ENCODE results near the gene CPB1.

CPB1 gene

GRCh38 chr3:148829926-148830325, 2.3 kb downstream of the CPB1 start:
- DNase-seq (ENCODE audit: low read depth in 2 of 2), result no peak

DNA sequence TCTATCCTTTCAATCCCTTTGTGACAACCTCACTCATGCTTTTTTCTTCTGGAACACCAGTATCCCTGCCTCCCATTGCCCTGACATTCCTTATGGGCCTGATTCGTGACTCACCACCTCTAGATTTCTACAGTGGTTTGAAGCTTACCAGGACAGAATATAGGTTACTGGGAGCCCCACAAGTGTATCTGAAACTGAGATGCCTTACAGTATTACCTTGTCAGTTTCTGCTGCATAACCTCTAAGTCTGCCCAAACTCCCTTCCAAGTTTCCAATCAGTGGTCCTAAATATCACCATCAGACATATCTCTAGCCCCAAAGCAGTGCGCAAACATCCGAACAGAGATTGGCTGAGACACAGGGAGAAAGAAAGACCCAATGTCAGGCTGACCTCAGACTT, 5.6 kb downstream of the CPB1 start:
- DNase-seq (ENCODE audit: low read depth in 2 of 2), result no peak

DNA sequence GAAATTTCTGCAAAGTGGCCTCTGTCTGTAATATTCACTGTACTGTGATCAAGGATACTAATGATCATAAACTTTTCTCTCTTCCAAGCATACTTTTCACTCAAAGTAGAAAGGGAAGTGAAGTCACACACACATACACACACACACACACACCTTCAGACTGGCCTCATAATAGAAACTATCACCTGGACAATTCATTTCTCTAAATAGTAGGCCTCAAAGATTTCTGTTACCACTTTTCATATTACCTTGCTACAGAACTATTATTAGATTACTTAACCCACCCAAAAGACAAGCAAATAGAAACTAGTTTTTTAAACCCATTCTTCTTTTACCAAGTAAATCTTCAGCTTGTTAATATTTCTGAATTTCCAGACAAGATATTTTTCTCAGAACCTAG, 12.2 kb downstream of the CPB1 start:
- DNase-seq (ENCODE audit: low read depth in 2 of 2), result no peak

- no peak for DNase-seq (ENCODE audit: low read depth in 2 of 2)
These were observed 12.8 kb downstream of the CPB1 start for GRCh38 chr3:148840451-148840850.

DNA sequence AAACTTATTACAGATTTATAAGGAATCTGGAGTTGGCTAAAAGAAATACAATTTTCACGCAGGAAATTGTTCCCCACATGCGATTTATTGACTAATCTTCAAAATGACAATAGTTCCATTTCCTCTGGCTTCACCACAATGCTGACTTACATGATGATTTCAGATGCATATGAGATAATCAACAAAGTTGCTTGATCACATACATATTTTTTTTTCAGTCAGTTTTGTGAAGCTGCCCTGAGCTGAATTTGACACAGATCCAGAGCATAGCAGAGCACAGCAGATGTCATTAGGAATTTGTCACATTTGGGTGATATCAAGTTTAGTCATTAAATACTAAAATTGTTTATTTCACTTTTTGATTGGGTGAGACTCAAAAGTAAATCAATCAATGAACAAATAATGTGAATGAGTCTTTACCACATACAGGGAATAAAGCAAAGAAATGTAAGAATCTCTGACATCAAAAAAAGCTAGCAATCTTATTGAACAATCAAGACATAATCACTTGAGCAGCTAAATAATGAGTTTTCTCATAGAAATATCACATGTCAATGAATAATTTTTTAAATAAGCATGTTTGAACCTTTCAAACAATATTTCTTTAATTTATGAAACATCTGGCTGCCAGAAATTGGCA, 18.3 kb downstream of the CPB1 start:
- no peak for DNase-seq (ENCODE audit: low read depth in 2 of 2)

- no peak for DNase-seq (ENCODE audit: low read depth in 2 of 2)
These were observed 19.7 kb downstream of the CPB1 start for GRCh38 chr3:148847351-148847750.

- no peak for DNase-seq (ENCODE audit: low read depth in 2 of 2)
These were observed 20.8 kb downstream of the CPB1 start for GRCh38 chr3:148848410-148848809.

DNA sequence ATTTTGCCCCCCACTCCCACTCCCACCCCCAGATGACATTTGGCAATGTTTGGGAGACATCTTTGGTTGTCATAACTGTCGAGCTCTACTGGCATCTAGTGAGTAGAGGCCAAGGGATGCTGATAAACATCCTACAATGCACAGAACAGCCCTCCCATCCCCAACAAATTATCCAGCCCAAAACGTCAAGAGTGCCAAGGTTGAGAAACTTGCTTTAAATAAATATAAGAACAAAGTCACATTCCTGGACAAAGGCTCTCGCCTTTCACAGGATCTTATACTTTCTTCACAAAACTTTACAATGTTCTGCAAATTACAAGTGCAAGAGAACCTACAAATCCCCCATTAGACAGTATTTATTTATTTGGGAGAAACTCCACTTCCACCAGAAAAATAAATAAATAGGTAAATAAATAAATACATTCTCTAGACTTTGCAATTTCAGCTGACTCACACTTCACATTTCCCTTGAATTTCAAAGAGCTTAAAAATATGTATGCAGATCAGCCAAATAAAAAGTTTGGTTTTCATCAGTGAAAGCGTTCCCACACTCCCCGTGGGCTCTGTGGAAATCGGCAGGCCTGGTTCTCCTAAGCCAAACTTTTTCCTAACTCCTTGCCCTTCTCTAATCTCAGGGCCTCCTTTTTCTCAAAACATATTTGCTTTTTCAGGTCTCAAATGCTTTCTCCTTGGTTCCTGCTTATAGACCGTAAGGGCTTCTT, 24.8 kb downstream of the CPB1 start:
- no peak for DNase-seq (ENCODE audit: low read depth in 2 of 2)

DNA sequence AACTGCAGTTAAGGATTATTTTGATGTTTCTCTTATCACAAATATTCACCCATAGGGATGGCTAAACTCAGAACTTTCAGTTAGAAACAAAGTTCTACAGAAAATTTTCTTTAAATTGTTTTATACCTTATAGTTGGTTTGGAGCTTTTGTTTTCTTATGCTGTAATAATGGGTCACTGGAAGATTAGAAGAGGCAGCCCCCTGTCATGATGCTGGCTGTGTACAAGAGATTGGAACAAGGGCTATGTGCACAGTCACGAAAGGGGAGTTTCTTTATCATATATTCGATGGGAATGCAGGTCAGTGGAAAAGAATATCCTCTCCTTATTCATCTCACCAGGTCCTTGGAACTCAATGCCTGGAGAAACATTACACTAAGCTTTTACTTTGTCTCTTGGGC, 25.5 kb downstream of the CPB1 start:
- DNase-seq (ENCODE audit: low read depth in 2 of 2), result no peak

GRCh38 chr3:148854061-148854460, 26.4 kb downstream of the CPB1 start:
- DNase-seq (ENCODE audit: low read depth in 2 of 2), result no peak

DNA sequence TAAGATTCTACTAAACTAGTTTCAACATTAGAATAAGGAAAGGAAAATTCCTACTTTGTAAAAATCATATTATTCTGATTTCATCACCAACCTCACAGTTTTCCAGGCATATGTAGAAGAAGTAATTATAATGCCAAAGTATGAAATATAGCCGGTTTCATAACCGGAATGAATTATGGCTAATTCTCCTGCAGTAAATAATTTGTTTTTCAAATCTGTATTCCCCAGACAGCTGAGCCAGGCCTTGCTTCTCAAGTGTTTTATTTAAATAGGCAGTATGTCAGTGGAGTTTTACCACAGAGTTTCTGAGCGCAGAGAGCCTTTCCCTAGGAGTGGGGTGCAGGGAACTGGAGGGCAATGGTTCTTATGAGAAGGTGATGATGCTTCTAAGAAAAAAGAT, 28.8 kb downstream of the CPB1 start:
- DNase-seq (ENCODE audit: low read depth in 2 of 2), result no peak

GRCh38 chr3:148857316-148857715, 29.7 kb downstream of the CPB1 start:
- no peak for DNase-seq (ENCODE audit: low read depth in 2 of 2)

DNA sequence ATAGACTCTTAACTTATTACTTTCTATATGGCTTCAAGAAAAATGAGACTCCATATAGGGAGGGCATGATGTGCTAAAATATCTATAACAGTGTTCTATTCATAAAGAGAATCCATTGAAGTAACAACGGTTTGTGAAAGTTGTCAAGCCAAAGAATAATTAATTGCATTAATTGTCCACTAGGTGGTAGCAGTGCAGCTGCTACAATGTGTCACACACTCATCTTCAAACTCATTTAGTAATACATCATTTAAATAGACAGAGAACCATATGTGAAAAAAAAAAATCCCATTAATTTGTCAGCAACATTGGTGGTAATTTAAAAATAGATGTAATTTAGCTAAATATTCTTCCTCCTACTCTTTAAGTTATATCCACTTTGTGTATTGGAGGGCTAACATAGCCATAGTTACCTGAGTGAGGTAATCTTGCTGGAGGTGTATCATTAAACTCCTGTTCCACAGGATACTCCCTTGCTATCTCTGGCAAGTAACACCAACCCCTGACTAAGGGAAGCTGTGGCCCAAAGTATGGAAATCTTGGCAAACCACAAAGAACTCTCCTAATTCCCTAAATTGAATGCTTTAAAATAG, 33.8 kb downstream of the CPB1 start:
- no peak for DNase-seq (ENCODE audit: low read depth in 2 of 2)

DNA sequence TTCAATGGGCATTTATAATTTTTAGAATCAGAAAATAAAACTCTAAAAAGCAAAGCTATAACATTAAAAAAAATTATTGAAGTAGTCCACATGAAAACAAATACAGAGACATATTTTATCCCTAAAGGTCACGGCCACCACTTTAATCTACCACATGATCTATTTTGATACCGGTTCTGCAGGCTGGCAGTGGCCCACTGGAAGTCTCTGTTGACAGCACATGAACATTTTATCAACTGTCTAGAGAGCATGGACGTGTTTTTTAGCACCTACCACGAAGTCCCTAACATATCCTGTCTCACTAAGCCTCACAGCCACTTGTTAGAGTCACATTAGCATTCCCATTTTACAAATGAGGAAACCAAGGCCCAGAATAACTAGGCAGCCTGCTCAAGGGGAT, 35.7 kb downstream of the CPB1 start:
- no peak for DNase-seq (ENCODE audit: low read depth in 2 of 2)

GRCh38 chr3:148863814-148864213, 36.2 kb downstream of the CPB1 start:
- DNase-seq (ENCODE audit: low read depth in 2 of 2), result no peak

GRCh38 chr3:148865049-148865448, 37.4 kb downstream of the CPB1 start, which contains the start of gene CPA3:
Gene CPA3, plus strand, starts transcription at chr3:148865296. Its CDS starts 12 bp downstream, at chr3:148865308.
- DNase-seq (ENCODE audit: low read depth in 2 of 2), result no peak

- DNase-seq (ENCODE audit: low read depth in 2 of 2), result no peak
These were observed 38.6 kb downstream of the CPB1 start for GRCh38 chr3:148866261-148866660.

GRCh38 chr3:148873270-148873927, 45.8 kb downstream of the CPB1 start:
- no peak for DNase-seq (ENCODE audit: low read depth in 2 of 2)

DNA sequence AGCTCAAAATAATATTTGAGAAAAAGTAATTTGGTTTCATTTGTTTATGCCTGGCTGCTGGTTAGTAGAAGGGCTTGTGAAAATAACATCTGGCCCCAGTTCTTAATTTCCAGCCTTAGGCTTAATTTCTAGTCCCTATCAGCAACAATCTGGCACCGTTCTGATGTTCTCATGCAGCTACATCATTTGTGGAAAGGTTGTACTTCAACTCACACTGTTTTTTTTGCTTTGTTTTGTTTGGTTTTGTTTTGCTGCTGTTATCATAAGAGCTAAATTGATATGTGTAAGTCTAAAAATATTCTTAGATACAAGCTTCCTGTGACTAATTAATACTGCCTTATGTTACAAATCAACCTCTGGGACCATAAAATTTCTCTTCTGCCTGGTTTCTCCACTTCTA, 46.4 kb downstream of the CPB1 start:
- no peak for DNase-seq (ENCODE audit: low read depth in 2 of 2)

- DNase-seq (ENCODE audit: low read depth in 2 of 2), result no peak
These were observed 50.5 kb downstream of the CPB1 start for GRCh38 chr3:148878095-148878494.

DNA sequence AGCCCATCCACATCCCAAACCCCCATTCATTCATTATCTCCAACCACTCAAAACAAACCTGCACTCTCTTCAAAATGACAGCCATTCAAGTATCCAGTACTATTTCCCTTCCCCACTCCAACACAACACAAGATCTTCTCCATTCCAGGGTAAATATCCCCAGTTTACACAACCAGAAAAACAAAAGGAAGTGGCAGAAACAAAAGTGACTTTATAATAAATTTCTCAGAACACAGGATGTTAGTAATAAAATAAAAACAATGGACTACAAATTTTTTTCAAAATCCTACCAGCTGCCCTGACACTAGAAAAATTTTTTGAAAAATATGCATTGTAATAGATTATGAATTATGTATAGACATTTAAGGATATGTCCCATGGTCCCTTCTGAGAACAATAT, 51.6 kb downstream of the CPB1 start:
- no peak for DNase-seq (ENCODE audit: low read depth in 2 of 2)

DNA sequence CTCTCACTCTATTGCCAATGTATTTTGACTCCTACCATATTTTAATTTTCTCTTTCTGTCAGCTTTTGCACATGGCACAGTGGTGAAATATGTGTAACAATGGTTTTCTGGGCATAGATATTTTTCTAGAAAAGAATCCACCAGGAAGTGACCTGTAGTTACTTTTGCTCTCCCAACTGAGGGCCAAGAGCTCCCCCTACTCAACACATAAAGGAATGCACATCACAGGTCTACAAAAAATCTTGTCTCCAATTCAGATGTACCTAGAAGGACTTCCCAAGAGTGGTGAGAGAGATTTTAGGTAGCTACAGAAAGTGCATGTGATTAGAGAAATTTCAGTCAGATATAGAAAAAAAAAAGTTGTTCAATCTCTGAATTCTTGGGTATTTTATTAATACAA, 53.1 kb downstream of the CPB1 start:
- DNase-seq (ENCODE audit: low read depth in 2 of 2), result no peak

DNA sequence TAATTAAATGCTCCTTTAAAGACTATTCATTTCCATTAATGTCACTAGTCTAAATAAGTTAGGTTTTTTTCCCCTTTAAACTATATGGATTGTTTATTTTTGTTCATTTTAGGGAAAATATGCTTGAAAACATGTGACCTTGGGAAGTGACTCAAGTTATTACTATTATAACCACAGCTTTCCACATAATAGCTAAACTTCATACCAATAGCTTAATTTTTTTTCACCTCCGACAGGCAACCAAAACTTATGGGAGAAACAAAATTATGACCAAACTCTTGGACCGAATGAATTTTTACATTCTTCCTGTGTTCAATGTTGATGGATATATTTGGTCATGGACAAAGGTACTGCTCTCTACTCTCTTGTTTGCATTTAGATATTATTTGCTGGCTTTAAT, 53.7 kb downstream of the CPB1 start:
- DNase-seq (ENCODE audit: low read depth in 2 of 2), result no peak

All from stimulated activated CD4-positive, alpha-beta T cell treated with anti-CD3 and anti-CD28 coated beads, Interleukin-1b, Interleukin-23, amount 100 ng/mL, for 1 hour (primary cell).